Endothelial cell of umbilical vein (primary cell): ENCODE results near the gene TNFRSF19. TPM values are rescaled to one million over a fixed set of nuclear protein-coding genes. Genes with fewer than 3 reads are reported as not detected.

ENCODE experiments used
- BruUV-seq: library from RNA; stranded (reverse); fragments of 400-500 nt; replicated peaks from 2 replicates; lab custom pipeline; 2021; lab: Mats Ljungman, UMichigan
- CTCF ChIA-PET: fragments of 300-600, 350-600 bp; sonication (Branson Sonifier 250); formaldehyde crosslinking; loops from one replicate; lab custom pipeline; 2021; ENCODE audit warnings: antibody characterized with exemption, inconsistent platforms; lab: Charles Lee
- POLR2A ChIA-PET: fragments of 300-600, 350-600 bp; sonication (Branson Sonifier 250); formaldehyde crosslinking; loops from one replicate; lab custom pipeline; 2021; ENCODE audit warnings: antibody characterized with exemption, inconsistent platforms; lab: Charles Lee
- DNase-seq: peaks from one replicate; pipeline ENCODE4 v3.0.0-alpha.2; 2011; ENCODE audit warnings: low read depth, low spot score
- FAIRE-seq: peaks from 2 replicates; lab custom pipeline; 2011; peaks lifted over from hg19 to GRCh38; lab: Jason Lieb, UNC
- H2AFZ ChIP-seq: 2 replicates; pipeline ENCODE4 v1.6.0; 2012; ENCODE audit warnings: low read depth, low read length, control low read depth, inconsistent platforms
- H3K27ac ChIP-seq: 2 replicates; pipeline ENCODE4 v1.5.1; 2011; ENCODE audit warnings: low read depth, mild to moderate bottlenecking, control low read depth, low read length, moderate library complexity; ENCODE audit not compliant: insufficient read depth
- H3K27me3 ChIP-seq, 2 experiments: 2 replicates each; pipeline versions ENCODE4 v1.6.0 to v1.6.1; 2011; ENCODE audit warnings: low read length in 2 of 2, mixed read lengths in 1 of 2; ENCODE audit not compliant: control insufficient read depth in 2 of 2, insufficient read depth in 2 of 2
- H3K36me3 ChIP-seq, 2 experiments: 2 replicates in 1 of 2; 3 replicates in 1 of 2; pipeline ENCODE4 v1.5.1; 2011; ENCODE audit warnings: low read length in 2 of 2, mild to moderate bottlenecking in 1 of 2, moderate library complexity in 1 of 2; ENCODE audit not compliant: control insufficient read depth in 2 of 2, insufficient read depth in 2 of 2; ENCODE audit errors: extremely low read depth in 1 of 2
- H3K4me1 ChIP-seq: 3 replicates; pipeline ENCODE4 v1.5.1; 2011; ENCODE audit warnings: mild to moderate bottlenecking, low read length; ENCODE audit not compliant: control insufficient read depth, insufficient read depth; ENCODE audit errors: extremely low read depth
- H3K4me2 ChIP-seq: 2 replicates; pipeline ENCODE4 v1.6.1; 2011; ENCODE audit warnings: low read length, control low read depth, mixed read lengths; ENCODE audit not compliant: insufficient read depth
- H3K4me3 ChIP-seq, 3 experiments: fragments of 200-600 bp in 1 of 3; sonication (generic), shearing (Covaris generic) in 1 of 3; replicated peaks in 1 of 3; 2 replicates each; pipeline ENCODE4 v1.5.1; 2011 to 2016; ENCODE audit warnings: control low read depth in 3 of 3, low read length in 3 of 3, mild to moderate bottlenecking in 2 of 3, inconsistent platforms in 1 of 3, low read depth in 1 of 3, moderate library complexity in 1 of 3; ENCODE audit not compliant: insufficient read depth in 1 of 3
- H3K79me2 ChIP-seq: 2 replicates; pipeline ENCODE4 v1.6.0; 2012; ENCODE audit warnings: low read length, inconsistent platforms; ENCODE audit not compliant: control insufficient read depth, insufficient read depth
- H3K9ac ChIP-seq: replicated peaks from 2 replicates; pipeline ENCODE3; 2011; ENCODE audit warnings: low read length, control low read depth; ENCODE audit not compliant: insufficient read depth; ENCODE audit errors: extremely low read depth
- H3K9me1 ChIP-seq: replicated peaks from 3 replicates; pipeline ENCODE4 v1.6.0; 2011; ENCODE audit warnings: mild to moderate bottlenecking, low read length; ENCODE audit not compliant: control insufficient read depth, insufficient read depth; ENCODE audit errors: extremely low read depth
- H3K9me3 ChIP-seq: replicated peaks from 2 replicates; pipeline ENCODE4 v1.5.1; 2012; ENCODE audit warnings: low read length, inconsistent platforms; ENCODE audit not compliant: control insufficient read depth, insufficient read depth
- H4K20me1 ChIP-seq: replicated peaks from 2 replicates; pipeline ENCODE3; 2011; ENCODE audit warnings: mild to moderate bottlenecking, low read length; ENCODE audit not compliant: control insufficient read depth, insufficient read depth; ENCODE audit errors: extremely low read depth
- CTCF ChIP-seq, 2 donors: IDR thresholded peaks; 1 replicate in 1 of 2; 2 replicates in 1 of 2; pipeline ENCODE4 v1.5.1; 2011; ENCODE audit warnings: low read length in 2 of 2, mild to moderate bottlenecking in 2 of 2, moderate library complexity in 2 of 2, control low read depth in 1 of 2, inconsistent platforms in 1 of 2, low read depth in 1 of 2; ENCODE audit not compliant: insufficient read depth in 1 of 2; ENCODE audit errors: extremely low read depth in 1 of 2
- EZH2 ChIP-seq: IDR thresholded peaks from 2 replicates; pipeline ENCODE4 v1.6.1; 2012; ENCODE audit warnings: borderline replicate concordance, low read depth, mild to moderate bottlenecking, moderate library complexity, low read length, inconsistent platforms; ENCODE audit not compliant: severe bottlenecking
- FOS ChIP-seq: IDR thresholded peaks from 2 replicates; pipeline ENCODE4 v1.6.1; 2011; ENCODE audit warnings: mild to moderate bottlenecking, low read length, moderate library complexity, borderline replicate concordance; ENCODE audit not compliant: insufficient read depth
- GATA2 ChIP-seq: IDR thresholded peaks from 2 replicates; pipeline ENCODE4 v1.7.0; 2011; ENCODE audit warnings: low read depth, mild to moderate bottlenecking, moderate library complexity, mixed read lengths, low read length; ENCODE audit not compliant: insufficient read length, insufficient read depth
- JUN ChIP-seq: IDR thresholded peaks from 2 replicates; pipeline ENCODE4 v1.6.1; 2011; ENCODE audit warnings: borderline replicate concordance, low read depth; ENCODE audit not compliant: insufficient read length, insufficient read depth
- MYC ChIP-seq: IDR thresholded peaks from one replicate; pipeline ENCODE4 v1.6.1; 2011; ENCODE audit warnings: mild to moderate bottlenecking, low read depth, low read length
- POLR2A ChIP-seq: IDR thresholded peaks from 2 replicates; pipeline ENCODE4 v1.6.1; 2012; ENCODE audit warnings: low read depth, mild to moderate bottlenecking, control low read depth, low read length
- POLR2AphosphoS5 ChIP-seq: IDR thresholded peaks from 2 replicates; pipeline ENCODE4 v1.6.1; 2012; ENCODE audit warnings: low read depth, mild to moderate bottlenecking, control low read depth, low read length, moderate library complexity; ENCODE audit not compliant: insufficient read depth
- dilution Hi-C: fragments of 300-500 bp; cut with MboI; formaldehyde crosslinking; loops from one replicate; pipeline ENCODE4 v1.15.0; 2019; ENCODE audit warnings: low sequenced_read_pairs; ENCODE audit not compliant: extremely low pct_ligation_motif_present
- intact Hi-C: fragments of 100-400 bp; cut with micrococcal nuclease; formaldehyde crosslinking; loops from one replicate; pipeline ENCODE4 v1.10.0; 2022
- polyA plus RNA-seq, 4 experiments: library from polyadenylated mRNA; depleted of rRNA in 3 of 4; stranded (reverse) in 3 of 4; unstranded in 1 of 4; fragments of >200 nt; gene quantifications; 2 replicates each; pipeline versions ENCODE4 v1.2.1 to v1.2.3, GENCODE V29; 2011 to 2012; ENCODE audit warnings: missing spikeins in 1 of 4
- total RNA-seq: library from RNA; stranded (reverse); gene quantifications from 2 replicates; pipeline ENCODE4 v1.2.3, GENCODE V29; 2021
- TF ChIP-seq, protein P1 (sequence below): IDR thresholded peaks from 2 replicates; pipeline ENCODE4 v1.6.1; 2011; ENCODE audit not compliant: insufficient read depth, insufficient read length

The TNFRSF19 gene
- total and polyA plus RNA-seq, 2 donors (not counting 3 experiments of a cell fraction or from before 2014, with no cell fraction given) = 0.23 to 0.29 TPM

GRCh38 chr13:23616228-23616627 lies 46.0 kb downstream of the TNFRSF19 start:
- Histone ChIP-seq H3K79me2 (no peaks in the 10 kb centered on the region), H3K9me3 (no peaks in the 10 kb centered on the region), H3K36me3 (no peaks in the 10 kb centered on the region), H2AFZ (no peak overlapping the region), H3K27ac (no peak overlapping the region), H4K20me1 (no peaks in the 10 kb centered on the region), H3K4me1 (peaks cover 26% of the 10 kb centered on the region), H3K4me3 (no peak overlapping the region), H3K27me3 (peaks cover 2 to 4% of the 10 kb centered on the region in 2 experiments), H3K9me1 (no peaks in the 10 kb centered on the region), H3K9ac (no peak overlapping the region), H3K4me2 (no peak overlapping the region)
- no TSS peak for BruUV-seq
- POLR2A ChIA-PET = no interaction called here
- dilution Hi-C loops (no loop called here), intact Hi-C loops (no loop called here)
- CTCF ChIA-PET = interaction anchor here (1.0 kb wide), 1 partner anchor 14 kb away, joined by 3 read pairs; no protein-coding TSS in a partner anchor
- TF ChIP-seq EZH2 = no peak
- no peak for TF ChIP-seq GATA2
- TF ChIP-seq, protein P1, sequence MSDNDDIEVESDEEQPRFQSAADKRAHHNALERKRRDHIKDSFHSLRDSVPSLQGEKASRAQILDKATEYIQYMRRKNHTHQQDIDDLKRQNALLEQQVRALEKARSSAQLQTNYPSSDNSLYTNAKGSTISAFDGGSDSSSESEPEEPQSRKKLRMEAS = no peak
- no peak for TF ChIP-seq JUN
- no peak for FAIRE-seq
- no peak for DNase-seq

DNA sequence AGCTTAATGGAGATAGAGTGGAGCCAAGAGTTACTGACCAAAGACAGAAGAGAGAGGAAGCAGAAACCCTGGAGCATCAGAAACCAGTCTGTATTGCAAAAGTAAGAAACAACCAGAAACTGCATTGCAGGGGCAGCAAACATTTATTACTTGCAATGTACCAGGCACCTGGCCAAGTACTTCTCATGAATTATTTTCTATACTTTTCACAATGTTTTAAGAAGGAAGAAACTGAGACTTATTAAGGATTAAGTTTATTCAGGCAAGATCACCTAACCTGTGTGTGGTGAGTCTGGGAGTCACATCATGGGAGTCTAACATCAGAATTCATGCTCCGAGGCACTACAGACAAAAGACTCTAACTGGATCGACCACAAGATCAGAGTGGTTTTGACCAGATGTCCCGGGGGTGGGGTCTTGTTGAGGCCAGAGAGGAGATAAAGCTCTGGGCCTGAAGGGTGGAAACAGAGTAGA lies 47.4 kb downstream of the TNFRSF19 start:
- DNase-seq = no peak
- peaks cover 27% of the 10 kb centered on the region for H3K4me1 ChIP-seq
- POLR2A ChIA-PET = interaction anchor here (1.0 kb wide), 1 partner anchor 9 kb away, joined by 3 read pairs; no protein-coding TSS in a partner anchor

More for the DNA sequence above, 47.4 kb downstream of the TNFRSF19 start:
- no peak for FAIRE-seq
- no peaks in the 10 kb centered on the region for H3K9me3 ChIP-seq
- dilution Hi-C loops = no loop called here
- CTCF ChIA-PET = no interaction called here
- no peak overlapping the region for H3K4me3 ChIP-seq
- no peak overlapping the region for H3K4me2 ChIP-seq
- BruUV-seq = no TSS peak
- H3K9ac ChIP-seq = peak overlapping the region; percentile 4
- TF ChIP-seq FOS (no peak), EZH2 (no peak), JUN (no peak), GATA2 (no peak), POLR2A (no peak), MYC (no peak), POLR2AphosphoS5 (no peak), CTCF (IDR thresholded peaks at IDR 0.05; ENCODE audit: extremely low read depth in 1 of 2, insufficient read depth in 1 of 2, low read depth in 1 of 2, low read length in 2 of 2) (no peak)
- TF ChIP-seq, protein P1 = no peak
- peak overlapping the region; percentile 92 for H3K27ac ChIP-seq
- peaks cover 2 to 4% of the 10 kb centered on the region in 2 experiments for H3K27me3 ChIP-seq
- H3K79me2 ChIP-seq = no peaks in the 10 kb centered on the region
- intact Hi-C loops = loop anchor here (1.0 to 2.0 kb wide), 2 partner anchors 8 to 177 kb away; no protein-coding TSS in a partner anchor
- no peaks in the 10 kb centered on the region for H3K36me3 ChIP-seq
- no peaks in the 10 kb centered on the region for H4K20me1 ChIP-seq
- no peaks in the 10 kb centered on the region for H3K9me1 ChIP-seq
- H2AFZ ChIP-seq = no peak overlapping the region
